ENCODE results near the gene HNRNPUL1. TPM values are rescaled to one million over a fixed set of nuclear protein-coding genes. Genes with fewer than 3 reads are reported as not detected.
A peak's percentile ranks its signal among the peaks of the same experiment; 100 is the strongest.

HNRNPUL1 gene
- total and polyA plus RNA-seq, 4 donors = 64.3 to 190 (median 136) TPM

DNA sequence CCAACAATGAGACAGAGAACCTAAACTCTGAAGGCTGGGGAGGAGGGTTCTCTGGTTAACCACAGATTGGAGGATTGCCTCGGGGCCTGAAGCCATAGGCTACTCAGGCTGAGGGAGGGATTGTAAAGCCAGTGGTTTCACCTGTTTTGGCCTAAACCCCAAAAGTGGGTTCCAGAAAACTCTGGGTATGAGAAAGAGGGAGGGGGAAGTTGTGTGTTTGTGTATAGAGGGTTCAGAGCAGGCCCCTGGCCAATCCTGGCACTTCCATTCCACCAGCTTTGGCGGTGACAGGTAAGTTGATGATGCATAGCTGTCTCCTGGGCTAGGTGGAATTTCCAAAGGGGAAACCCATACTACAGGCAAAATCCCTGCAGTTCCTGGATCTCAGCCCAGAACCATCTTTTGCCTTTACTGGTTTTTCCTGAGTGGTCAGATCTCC lies 32.3 kb downstream of the HNRNPUL1 start:
- Histone ChIP-seq H3K36me3 (ENCODE audit: control insufficient read depth, insufficient read depth, low read length) (peaks cover 83% of the 10 kb centered on the region), H3K27me3 (ENCODE audit: control insufficient read depth, insufficient read depth, low read length) (no peaks in the 10 kb centered on the region), H3K9me3 (ENCODE audit: control insufficient read depth, insufficient read depth, low read length) (no peaks in the 10 kb centered on the region), H3K4me1 (ENCODE audit: control insufficient read depth, insufficient read depth, low read length) (peaks cover 12% of the 10 kb centered on the region), H3K4me3 (ENCODE audit: low read depth, low read length) (no peak overlapping the region), H3K27ac (ENCODE audit: low read depth, low read length) (no peak overlapping the region)
- 95% methylated on average over 2 of the region's 2 CpGs for WGBS (ENCODE audit: insufficient coverage)
- DNase-seq (ENCODE audit: low read depth in 4 of 6, low spot score in 6 of 6) = no peak

DNA sequence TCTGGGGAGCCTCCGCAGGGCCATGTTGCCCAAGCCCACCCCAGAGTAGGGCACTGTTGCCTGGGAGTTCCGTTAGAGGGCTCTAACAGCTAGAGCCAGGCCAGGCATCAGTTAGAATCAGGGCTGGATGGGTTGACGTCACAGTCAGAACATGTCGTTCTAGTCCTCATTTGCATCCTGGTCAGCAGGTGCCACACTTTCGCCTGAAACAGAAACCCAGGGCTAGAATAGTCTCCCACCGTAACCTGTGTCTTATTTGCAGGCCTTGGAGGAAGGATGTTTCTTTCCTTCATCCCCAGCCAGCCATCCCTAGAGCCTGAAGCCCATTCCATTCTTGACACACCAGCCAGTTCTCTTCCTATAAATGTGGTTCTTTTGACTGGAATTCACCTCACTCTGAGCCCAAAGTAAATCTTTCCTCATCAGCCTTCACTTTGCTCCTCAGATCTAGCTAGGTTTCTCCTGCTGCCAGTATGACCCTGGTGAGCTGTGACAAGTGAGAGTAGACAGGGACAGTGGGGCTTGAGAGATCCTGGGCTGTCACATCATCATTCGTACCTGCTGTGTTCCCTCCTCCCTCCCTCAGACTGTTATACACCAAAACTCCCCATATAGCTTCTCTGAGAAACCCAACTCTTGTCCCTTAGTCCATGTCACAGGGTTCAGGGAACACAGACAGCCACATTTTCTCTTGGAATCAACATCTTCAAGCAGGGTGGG lies 33.6 kb downstream of the HNRNPUL1 start:
- H3K36me3 ChIP-seq (ENCODE audit: control insufficient read depth, insufficient read depth, low read length) = peaks cover 83% of the 10 kb centered on the region
- no peak overlapping the region for H3K4me3 ChIP-seq (ENCODE audit: low read depth, low read length)
- peaks cover 12% of the 10 kb centered on the region for H3K4me1 ChIP-seq (ENCODE audit: control insufficient read depth, insufficient read depth, low read length)
- WGBS (ENCODE audit: insufficient coverage) = 71% methylated on average over 6 of the region's 7 CpGs
- no peaks in the 10 kb centered on the region for H3K27me3 ChIP-seq (ENCODE audit: control insufficient read depth, insufficient read depth, low read length)
- peak overlapping the region; percentile 43 for H3K27ac ChIP-seq (ENCODE audit: low read depth, low read length)
- no peaks in the 10 kb centered on the region for H3K9me3 ChIP-seq (ENCODE audit: control insufficient read depth, insufficient read depth, low read length)
- DNase-seq (ENCODE audit: low read depth in 4 of 6, low spot score in 6 of 6) = no peak

DNA sequence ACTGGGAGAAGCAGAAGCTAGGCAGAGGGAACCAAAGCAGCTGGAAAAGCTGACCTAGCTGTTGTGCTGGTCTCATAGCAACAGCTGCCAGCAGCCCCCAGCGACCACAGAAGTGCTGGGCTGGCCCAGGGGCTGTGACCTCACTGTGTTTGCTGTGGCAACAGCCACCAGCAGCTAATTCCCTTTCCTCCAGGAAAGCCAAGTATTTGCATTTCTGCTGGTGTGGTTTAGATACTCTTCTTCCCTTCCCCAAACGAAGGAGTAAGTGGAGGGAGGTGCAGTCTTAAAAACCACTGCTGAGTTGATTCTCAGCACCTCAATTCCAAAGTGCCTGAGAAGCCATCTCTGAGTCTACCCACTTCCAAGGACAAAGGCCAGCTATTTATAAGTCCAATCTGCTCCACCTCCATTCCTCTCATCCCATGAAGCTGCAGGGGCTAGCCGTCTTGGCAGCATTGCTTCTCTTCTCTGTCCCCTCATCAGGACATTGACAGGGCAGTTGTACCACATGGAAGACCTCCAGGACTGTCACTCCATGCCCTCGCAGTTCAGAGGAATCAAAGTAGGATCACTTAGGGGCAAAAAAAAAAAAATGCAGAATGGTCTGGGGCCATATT lies 34.3 kb downstream of the HNRNPUL1 start:
- peak in 2 of 6 donors; percentile 33 to 64 for DNase-seq (ENCODE audit: low read depth in 4 of 6, low spot score in 6 of 6)
- Histone ChIP-seq H3K4me3 (ENCODE audit: low read depth, low read length) (no peak overlapping the region), H3K9me3 (ENCODE audit: control insufficient read depth, insufficient read depth, low read length) (no peaks in the 10 kb centered on the region), H3K27me3 (ENCODE audit: control insufficient read depth, insufficient read depth, low read length) (no peaks in the 10 kb centered on the region), H3K4me1 (ENCODE audit: control insufficient read depth, insufficient read depth, low read length) (peaks cover 12% of the 10 kb centered on the region), H3K36me3 (ENCODE audit: control insufficient read depth, insufficient read depth, low read length) (peaks cover 86% of the 10 kb centered on the region), H3K27ac (ENCODE audit: low read depth, low read length) (peak overlapping the region; percentile 43)
- 35% methylated on average over 2 of the region's 4 CpGs for WGBS (ENCODE audit: insufficient coverage)

GRCh38 chr19:41299046-41299754 lies 35.0 kb downstream of the HNRNPUL1 start:
- no peak overlapping the region for H3K4me3 ChIP-seq (ENCODE audit: low read depth, low read length)
- H3K9me3 ChIP-seq (ENCODE audit: control insufficient read depth, insufficient read depth, low read length) = no peaks in the 10 kb centered on the region
- DNase-seq (ENCODE audit: low read depth in 4 of 6, low spot score in 6 of 6) = no peak
- peaks cover 86% of the 10 kb centered on the region for H3K36me3 ChIP-seq (ENCODE audit: control insufficient read depth, insufficient read depth, low read length)
- WGBS (ENCODE audit: insufficient coverage) = 87% methylated on average over 9 of the region's 10 CpGs
- H3K27ac ChIP-seq (ENCODE audit: low read depth, low read length) = no peak overlapping the region
- H3K4me1 ChIP-seq (ENCODE audit: control insufficient read depth, insufficient read depth, low read length) = peaks cover 12% of the 10 kb centered on the region
- no peaks in the 10 kb centered on the region for H3K27me3 ChIP-seq (ENCODE audit: control insufficient read depth, insufficient read depth, low read length)

DNA sequence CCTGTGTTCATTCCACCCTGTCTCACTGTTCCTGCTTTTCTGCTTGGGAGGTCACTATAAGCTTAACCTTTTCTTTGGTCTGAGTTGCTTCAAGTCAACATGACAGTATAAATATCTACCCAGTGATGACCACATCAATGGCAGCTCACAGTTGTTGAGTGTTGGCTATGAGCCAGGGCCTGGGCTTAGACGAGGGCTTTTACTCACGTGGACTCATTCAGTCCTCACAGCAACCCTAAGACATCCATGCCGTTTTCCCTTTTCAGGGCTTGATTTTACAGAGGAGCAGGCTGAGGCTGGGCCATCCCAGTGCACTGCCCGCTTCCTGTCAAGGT lies 35.5 kb downstream of the HNRNPUL1 start:
- H3K9me3 ChIP-seq (ENCODE audit: control insufficient read depth, insufficient read depth, low read length) = no peaks in the 10 kb centered on the region
- no peak overlapping the region for H3K27ac ChIP-seq (ENCODE audit: low read depth, low read length)
- peaks cover 86% of the 10 kb centered on the region for H3K36me3 ChIP-seq (ENCODE audit: control insufficient read depth, insufficient read depth, low read length)
- DNase-seq (ENCODE audit: low read depth in 4 of 6, low spot score in 6 of 6) = peak in 2 of 6 donors; percentile 20 to 56
- peaks cover 12% of the 10 kb centered on the region for H3K4me1 ChIP-seq (ENCODE audit: control insufficient read depth, insufficient read depth, low read length)
- H3K4me3 ChIP-seq (ENCODE audit: low read depth, low read length) = no peak overlapping the region
- 24% methylated on average over 4 of the region's 4 CpGs for WGBS (ENCODE audit: insufficient coverage)
- H3K27me3 ChIP-seq (ENCODE audit: control insufficient read depth, insufficient read depth, low read length) = no peaks in the 10 kb centered on the region

DNA sequence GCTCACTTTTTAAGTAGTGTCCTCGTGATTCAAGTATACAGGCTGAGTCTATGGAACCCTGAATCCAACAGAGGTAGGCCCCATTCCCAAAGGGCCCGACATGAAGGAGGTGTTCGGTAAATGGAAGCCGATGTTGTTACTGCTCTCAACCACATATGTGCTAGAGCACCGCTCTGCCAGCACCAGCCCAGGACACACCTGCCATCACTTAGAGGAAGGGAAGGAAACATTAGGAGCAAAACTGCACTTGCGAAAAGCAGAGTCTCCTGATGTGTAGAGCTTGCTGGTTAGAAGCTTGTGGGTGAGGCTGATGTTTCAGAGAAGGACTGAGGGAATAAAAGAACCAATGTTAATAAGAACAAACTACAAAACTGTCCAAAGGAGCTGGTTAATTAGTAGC lies 36.4 kb downstream of the HNRNPUL1 start:
- Histone ChIP-seq H3K36me3 (ENCODE audit: control insufficient read depth, insufficient read depth, low read length) (peaks cover 89% of the 10 kb centered on the region), H3K9me3 (ENCODE audit: control insufficient read depth, insufficient read depth, low read length) (no peaks in the 10 kb centered on the region), H3K4me1 (ENCODE audit: control insufficient read depth, insufficient read depth, low read length) (peaks cover 12% of the 10 kb centered on the region), H3K4me3 (ENCODE audit: low read depth, low read length) (no peak overlapping the region), H3K27me3 (ENCODE audit: control insufficient read depth, insufficient read depth, low read length) (no peaks in the 10 kb centered on the region), H3K27ac (ENCODE audit: low read depth, low read length) (no peak overlapping the region)
- DNase-seq (ENCODE audit: low read depth in 4 of 6, low spot score in 6 of 6) = no peak
- WGBS (ENCODE audit: insufficient coverage) = 97% methylated on average over 4 of the region's 6 CpGs

DNA sequence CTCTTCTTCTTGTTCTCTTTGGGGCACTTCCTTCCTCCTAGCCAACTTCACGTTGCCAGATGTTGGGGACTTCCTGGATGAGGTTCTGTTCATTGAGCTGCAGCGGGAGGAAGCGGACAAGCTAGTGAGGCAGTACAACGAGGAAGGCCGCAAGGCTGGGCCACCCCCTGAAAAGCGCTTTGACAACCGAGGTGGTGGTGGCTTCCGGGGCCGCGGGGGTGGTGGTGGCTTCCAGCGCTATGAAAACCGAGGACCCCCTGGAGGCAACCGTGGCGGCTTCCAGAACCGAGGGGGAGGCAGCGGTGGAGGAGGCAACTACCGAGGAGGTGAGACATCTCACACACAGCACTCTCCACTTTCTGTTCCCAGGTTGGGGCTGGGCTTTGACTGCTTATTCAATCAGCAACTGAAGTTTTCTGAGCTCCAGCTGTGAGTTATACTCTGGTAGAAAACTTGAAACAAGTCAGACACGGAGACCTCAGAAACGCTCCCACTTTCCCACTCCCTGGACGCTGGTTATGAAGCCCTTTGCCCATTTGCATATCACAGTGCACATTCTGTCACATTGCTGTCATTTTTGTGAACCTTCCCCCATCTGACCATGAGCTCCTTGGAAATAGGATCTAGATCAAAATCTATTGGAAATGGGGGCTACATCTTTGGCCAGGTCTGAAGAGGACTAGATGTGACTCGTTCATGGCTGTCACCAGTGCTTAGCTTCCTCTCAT lies 38.6 kb downstream of the HNRNPUL1 start:
- Histone ChIP-seq H3K4me1 (ENCODE audit: control insufficient read depth, insufficient read depth, low read length) (peaks cover 9% of the 10 kb centered on the region), H3K36me3 (ENCODE audit: control insufficient read depth, insufficient read depth, low read length) (peaks cover 87% of the 10 kb centered on the region), H3K4me3 (ENCODE audit: low read depth, low read length) (no peak overlapping the region), H3K9me3 (ENCODE audit: control insufficient read depth, insufficient read depth, low read length) (no peaks in the 10 kb centered on the region), H3K27ac (ENCODE audit: low read depth, low read length) (no peak overlapping the region), H3K27me3 (ENCODE audit: control insufficient read depth, insufficient read depth, low read length) (no peaks in the 10 kb centered on the region)
- no peak for DNase-seq (ENCODE audit: low read depth in 4 of 6, low spot score in 6 of 6)
- WGBS (ENCODE audit: insufficient coverage) = 92% methylated on average over 19 of the region's 21 CpGs

DNA sequence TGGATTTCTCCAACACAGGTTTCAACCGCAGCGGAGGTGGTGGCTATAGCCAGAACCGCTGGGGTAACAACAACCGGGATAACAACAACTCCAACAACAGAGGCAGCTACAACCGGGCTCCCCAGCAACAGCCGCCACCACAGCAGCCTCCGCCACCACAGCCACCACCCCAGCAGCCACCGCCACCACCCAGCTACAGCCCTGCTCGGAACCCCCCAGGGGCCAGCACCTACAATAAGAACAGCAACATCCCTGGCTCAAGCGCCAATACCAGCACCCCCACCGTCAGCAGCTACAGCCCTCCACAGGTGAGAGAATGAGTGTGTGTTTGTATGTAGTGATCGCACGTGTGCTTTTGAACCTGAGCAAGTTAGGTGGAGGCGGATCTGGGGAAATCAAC lies 39.8 kb downstream of the HNRNPUL1 start:
- Histone ChIP-seq H3K27ac (ENCODE audit: low read depth, low read length) (no peak overlapping the region), H3K36me3 (ENCODE audit: control insufficient read depth, insufficient read depth, low read length) (peaks cover 81% of the 10 kb centered on the region)
- WGBS (ENCODE audit: insufficient coverage) = 96% methylated on average over 9 of the region's 14 CpGs

GRCh38 chr19:41304706-41305483 lies 40.7 kb downstream of the HNRNPUL1 start:
- 96% methylated on average over 3 of the region's 4 CpGs for WGBS (ENCODE audit: insufficient coverage)
- H3K36me3 ChIP-seq (ENCODE audit: control insufficient read depth, insufficient read depth, low read length) = peaks cover 72% of the 10 kb centered on the region
- no peak overlapping the region for H3K27ac ChIP-seq (ENCODE audit: low read depth, low read length)
- no peaks in the 10 kb centered on the region for H3K27me3 ChIP-seq (ENCODE audit: control insufficient read depth, insufficient read depth, low read length)
- no peaks in the 10 kb centered on the region for H3K9me3 ChIP-seq (ENCODE audit: control insufficient read depth, insufficient read depth, low read length)
- DNase-seq (ENCODE audit: low read depth in 4 of 6, low spot score in 6 of 6) = no peak
- no peak overlapping the region for H3K4me3 ChIP-seq (ENCODE audit: low read depth, low read length)
- H3K4me1 ChIP-seq (ENCODE audit: control insufficient read depth, insufficient read depth, low read length) = peaks cover 22% of the 10 kb centered on the region

More for the DNA sequence above, 39.8 kb downstream of the HNRNPUL1 start:
- no peaks in the 10 kb centered on the region for H3K9me3 ChIP-seq (ENCODE audit: control insufficient read depth, insufficient read depth, low read length)
- H3K4me3 ChIP-seq (ENCODE audit: low read depth, low read length) = no peak overlapping the region
- DNase-seq (ENCODE audit: low read depth in 4 of 6, low spot score in 6 of 6) = no peak
- no peaks in the 10 kb centered on the region for H3K27me3 ChIP-seq (ENCODE audit: control insufficient read depth, insufficient read depth, low read length)
- H3K4me1 ChIP-seq (ENCODE audit: control insufficient read depth, insufficient read depth, low read length) = peaks cover 20% of the 10 kb centered on the region

Measured in spinal cord (tissue), 10 donors.